Breast epithelium (tissue), 3 donors: ENCODE data around the gene AKT1S1.

Experiments
- POLR2A ChIP-seq: fragments of 450-650 bp; IDR thresholded peaks from one replicate; pipeline ENCODE4 v1.6.1; 2016; ENCODE audit warnings: antibody characterized with exemption, mild to moderate bottlenecking, moderate library complexity
- POLR2AphosphoS5 ChIP-seq, 3 donors: sonication (generic); formaldehyde crosslinking; IDR thresholded peaks; one replicate each; pipeline ENCODE4 v1.6.1; 2017; ENCODE audit warnings: antibody characterized with exemption in 3 of 3
- TF ChIP-seq, protein P1 (sequence below), 3 donors: fragments of 450-650 bp; IDR thresholded peaks; one replicate each; pipeline ENCODE4 v1.5.1; 2016 to 2017; ENCODE audit warnings: antibody characterized with exemption in 3 of 3, mild to moderate bottlenecking in 3 of 3, moderate library complexity in 3 of 3

DNA sequence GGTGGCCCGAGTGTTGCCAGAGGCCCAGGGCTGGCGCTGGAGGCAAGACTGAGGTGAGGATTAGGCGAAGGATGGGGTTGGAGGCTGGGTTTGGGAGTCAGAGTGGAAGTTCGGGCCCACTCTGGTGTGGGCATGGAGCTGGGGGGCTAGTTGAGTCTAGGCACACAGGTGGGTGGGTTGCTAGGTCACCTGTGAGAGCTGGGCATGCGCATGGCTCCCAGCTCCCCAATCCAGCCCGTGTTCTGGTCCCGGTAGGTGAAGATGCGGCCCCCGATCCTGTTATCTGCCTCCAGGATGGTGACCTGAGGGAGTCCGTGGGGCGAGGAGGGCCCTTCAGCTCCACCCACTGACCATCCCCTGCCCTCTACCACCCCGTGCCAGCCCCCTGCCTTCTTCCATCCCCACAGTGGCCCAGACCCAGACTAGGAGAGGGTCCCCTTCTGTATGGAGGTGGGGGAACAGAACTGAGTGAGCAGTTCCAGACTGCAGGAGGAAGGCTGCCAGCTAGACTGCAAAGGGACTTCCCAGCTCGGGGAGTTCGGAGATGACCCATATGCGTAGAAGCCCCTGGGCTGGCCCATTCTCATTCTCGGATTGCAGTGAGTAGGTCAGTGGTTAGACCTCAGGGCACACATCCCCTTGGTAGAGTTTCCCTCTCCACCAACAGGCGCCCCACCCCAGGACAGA is 17.9 kb upstream of the AKT1S1 start:
- TF ChIP-seq, protein P1, sequence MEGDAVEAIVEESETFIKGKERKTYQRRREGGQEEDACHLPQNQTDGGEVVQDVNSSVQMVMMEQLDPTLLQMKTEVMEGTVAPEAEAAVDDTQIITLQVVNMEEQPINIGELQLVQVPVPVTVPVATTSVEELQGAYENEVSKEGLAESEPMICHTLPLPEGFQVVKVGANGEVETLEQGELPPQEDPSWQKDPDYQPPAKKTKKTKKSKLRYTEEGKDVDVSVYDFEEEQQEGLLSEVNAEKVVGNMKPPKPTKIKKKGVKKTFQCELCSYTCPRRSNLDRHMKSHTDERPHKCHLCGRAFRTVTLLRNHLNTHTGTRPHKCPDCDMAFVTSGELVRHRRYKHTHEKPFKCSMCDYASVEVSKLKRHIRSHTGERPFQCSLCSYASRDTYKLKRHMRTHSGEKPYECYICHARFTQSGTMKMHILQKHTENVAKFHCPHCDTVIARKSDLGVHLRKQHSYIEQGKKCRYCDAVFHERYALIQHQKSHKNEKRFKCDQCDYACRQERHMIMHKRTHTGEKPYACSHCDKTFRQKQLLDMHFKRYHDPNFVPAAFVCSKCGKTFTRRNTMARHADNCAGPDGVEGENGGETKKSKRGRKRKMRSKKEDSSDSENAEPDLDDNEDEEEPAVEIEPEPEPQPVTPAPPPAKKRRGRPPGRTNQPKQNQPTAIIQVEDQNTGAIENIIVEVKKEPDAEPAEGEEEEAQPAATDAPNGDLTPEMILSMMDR (IDR thresholded peaks at IDR 0.05), result no peak
- TF ChIP-seq POLR2A (no peak), POLR2AphosphoS5 (IDR thresholded peaks at IDR 0.05) (no peak)
